HPDE6-E6E7 (cell line): Measurements from ENCODE around the gene B4GALT2.

Source experiments
- DNase-seq: peaks from one replicate; pipeline ENCODE4 v3.0.0; 2011; ENCODE audit warnings: missing footprints; ENCODE audit errors: extremely low spot score

Gene B4GALT2

GRCh38 chr1:44002606-44003157, 23.7 kb downstream of the B4GALT2 start:
- DNase-seq: no peak

DNA sequence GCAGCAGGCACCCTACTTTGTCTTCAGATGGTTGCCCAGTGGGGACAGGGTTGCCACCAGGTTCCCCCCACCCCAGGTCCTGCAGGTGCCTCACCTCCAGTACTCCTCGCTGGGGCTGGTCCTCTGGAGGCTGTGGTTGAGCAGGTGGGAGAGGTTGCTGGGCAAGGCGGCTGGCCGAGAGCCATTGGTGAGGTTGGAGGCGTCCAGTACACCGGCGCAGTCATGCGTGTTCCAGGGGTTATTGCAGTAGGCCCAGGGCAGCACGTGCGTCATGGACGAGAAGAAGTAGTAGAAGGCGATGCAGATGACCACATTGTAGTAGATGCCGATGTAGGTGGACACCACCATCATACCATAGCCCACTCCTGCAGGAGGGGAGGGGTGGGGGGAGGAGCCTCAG, 29.2 kb downstream of the B4GALT2 start:
- DNase-seq: no peak

GRCh38 chr1:44010935-44011471, 32.0 kb downstream of the B4GALT2 start:
- DNase-seq: no peak

DNA sequence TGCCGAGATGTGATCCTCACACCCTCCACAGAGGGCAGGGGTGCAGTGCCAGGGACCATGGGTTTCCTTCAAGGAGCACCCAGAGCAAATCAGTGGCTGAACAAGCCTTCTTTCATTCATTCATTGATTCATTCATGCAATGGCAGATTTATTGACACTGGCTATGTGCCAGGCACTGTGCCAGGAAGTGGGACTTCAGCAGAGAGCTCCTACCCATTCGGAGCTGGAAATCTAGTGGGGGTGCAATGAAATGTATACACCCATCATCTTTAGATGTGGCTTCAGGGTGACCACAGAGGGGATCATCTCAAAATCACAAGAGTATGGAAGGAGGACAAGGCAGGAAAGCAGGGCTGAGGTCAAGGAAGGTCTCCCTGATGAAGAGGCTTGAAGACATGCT, 33.4 kb downstream of the B4GALT2 start:
- DNase-seq: no peak

DNA sequence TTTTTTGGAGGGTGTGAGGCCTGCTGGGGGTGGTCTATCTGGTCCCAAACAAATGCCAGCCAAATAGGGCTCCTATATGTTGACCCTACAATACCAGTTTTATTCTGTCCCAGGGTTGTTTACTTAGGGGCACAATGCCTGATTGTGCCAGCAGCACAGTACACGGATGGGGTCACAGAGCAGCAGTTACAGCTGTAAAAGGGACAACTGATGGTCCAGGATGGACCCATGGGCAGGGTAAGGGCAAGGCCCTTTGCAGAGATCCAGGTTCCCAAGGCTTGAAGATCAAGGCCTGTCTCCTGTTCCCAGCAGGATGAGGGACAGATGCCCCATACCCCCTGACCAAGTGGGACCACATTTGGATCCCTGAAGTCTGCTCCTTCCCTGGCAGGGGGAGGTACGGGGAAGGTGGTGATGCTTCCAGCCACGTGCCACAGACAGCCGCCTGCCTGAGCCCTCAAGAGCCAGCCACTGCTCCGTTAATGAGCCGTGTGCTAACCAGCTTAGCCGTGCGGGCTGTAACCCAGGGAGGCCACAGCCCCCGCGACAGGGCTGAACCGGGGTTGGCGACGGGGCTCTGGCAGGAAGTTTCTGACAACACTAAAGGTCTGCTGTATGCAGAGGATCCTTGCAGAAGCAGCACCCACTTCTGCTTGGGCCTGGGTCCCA, 34.1 kb downstream of the B4GALT2 start:
- no peak for DNase-seq

DNA sequence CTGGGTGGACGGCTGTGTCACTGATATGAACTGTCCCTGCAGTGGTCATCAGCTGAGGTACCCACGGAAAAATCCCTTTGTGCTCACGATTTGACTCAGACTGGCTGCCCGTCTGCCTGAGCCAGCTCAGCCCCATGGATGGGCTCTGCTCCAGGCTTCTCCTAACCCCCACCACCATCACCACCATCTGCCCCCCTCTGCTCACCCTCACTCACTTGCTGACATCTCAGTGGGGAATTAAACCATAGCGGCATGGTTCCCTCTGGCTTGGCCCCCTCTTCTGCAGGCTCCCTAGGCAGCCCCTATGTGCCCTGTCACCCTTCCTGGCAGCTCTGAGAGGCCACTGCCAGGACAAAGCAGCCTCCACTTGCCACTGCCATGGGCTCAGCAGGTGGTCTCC, 34.9 kb downstream of the B4GALT2 start:
- no peak for DNase-seq

- no peak for DNase-seq
These were observed 35.5 kb downstream of the B4GALT2 start for GRCh38 chr1:44014365-44015104.

DNA sequence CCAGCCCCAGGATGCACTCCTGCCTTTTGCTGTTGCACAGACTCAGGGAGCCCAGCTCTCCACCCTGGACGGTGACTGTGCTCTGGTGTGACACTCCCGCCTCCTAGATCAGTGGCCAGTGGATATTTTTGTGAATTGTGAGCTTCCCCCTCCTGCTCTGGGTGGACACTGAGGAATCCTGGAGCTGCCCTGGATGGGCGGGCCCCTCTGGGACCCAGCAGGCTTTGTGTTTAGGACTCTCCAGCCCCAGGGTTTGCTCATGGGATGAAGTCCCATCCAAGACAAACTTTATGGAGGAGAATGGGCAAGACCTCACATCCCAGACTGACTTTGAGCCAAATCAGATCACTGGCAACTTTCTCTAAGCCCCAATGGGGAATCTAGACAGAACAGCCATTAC, 36.2 kb downstream of the B4GALT2 start:
- DNase-seq: no peak

GRCh38 chr1:44016041-44016889, 37.3 kb downstream of the B4GALT2 start:
- no peak for DNase-seq

GRCh38 chr1:44016890-44017400, 37.9 kb downstream of the B4GALT2 start:
- DNase-seq: no peak

- no peak for DNase-seq
These were observed 40.5 kb downstream of the B4GALT2 start for GRCh38 chr1:44019466-44019948.

- no peak for DNase-seq
These were observed 41.5 kb downstream of the B4GALT2 start for GRCh38 chr1:44020464-44020863.

DNA sequence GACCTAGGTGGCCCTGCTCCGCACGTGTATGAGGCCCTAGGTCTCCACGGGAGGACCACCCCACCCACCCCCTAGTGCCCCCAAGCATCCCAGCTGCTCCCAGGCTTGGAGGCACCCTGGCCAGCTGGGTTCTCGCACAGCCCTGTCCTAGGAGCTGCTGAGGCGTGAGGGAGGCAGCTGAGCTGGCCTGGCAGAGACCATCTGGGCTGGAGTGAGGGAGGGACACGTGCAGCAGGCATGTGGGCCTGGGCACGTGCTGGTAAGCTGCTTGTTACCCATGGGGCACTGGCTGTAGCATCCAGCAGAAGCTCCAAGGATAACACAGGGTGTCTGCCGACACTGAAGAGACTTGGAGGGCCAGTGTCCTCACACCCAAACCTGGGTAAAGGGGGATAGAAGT, 42.1 kb downstream of the B4GALT2 start:
- no peak for DNase-seq

GRCh38 chr1:44021581-44022321, 42.7 kb downstream of the B4GALT2 start:
- DNase-seq: no peak

DNA sequence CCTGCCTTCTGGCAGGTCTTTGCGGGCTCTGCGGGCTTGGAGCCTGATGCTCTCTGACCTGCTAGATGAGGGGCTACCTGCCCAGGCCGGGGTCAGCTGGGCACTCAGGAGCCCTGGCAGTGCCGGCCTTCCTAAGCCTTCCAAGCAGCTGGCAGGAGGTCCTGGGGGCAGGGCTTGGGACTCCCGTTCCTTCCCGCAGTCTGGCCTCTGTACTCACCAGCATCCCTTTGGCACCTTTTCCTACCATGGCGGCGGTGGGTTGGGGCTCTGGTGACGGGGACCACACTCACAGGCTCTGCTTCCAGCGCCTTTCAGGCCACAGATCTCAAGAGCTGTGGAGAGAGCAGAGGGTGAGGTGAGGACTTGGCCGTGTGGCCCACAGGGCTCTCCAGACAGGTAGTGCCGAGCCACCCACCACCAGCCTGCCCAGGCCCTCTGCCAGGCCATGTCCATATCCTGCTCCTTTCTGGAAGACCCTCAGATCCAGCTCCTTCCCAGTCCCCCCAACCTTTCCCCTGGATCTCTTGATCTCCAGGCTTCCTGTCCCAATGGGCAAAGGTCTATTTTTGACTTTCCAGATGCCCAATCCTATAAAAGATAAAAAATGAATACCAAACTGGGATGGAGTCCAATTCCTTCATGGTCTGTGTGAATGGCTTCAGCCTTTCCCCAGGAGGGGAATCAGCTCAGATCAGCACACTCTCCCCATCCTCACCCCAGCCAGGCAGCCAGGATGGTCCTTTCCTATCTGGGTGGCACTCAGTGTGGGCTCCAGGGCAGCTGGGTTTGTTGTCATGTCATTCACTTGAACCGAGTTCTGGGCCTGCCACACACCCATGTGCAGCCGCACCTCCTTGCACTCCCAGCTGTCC, 45.3 kb downstream of the B4GALT2 start:
- no peak for DNase-seq

GRCh38 chr1:44024903-44025525, 46.0 kb downstream of the B4GALT2 start:
- no peak for DNase-seq

DNA sequence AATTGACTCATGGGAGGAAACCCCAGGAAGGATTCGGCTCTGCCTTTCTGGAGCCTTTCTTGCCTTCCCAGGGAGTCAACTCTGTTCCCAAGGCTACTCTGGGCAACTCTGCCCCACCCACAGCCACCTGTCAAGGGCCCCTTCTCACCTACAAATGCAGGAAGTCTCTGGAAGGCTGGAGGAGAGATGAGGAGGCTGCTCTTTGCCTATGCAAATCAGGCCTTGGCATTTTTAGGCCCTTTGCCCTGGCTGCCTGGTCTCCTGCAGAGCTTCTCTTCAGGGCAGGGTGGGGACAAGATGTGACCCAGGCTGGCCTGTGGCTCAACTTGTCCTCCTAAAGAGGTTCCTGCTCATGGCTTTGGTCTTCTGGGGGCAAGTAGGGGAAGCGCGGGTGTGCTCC, 46.8 kb downstream of the B4GALT2 start:
- DNase-seq: no peak

GRCh38 chr1:44027320-44027719, 48.3 kb downstream of the B4GALT2 start:
- DNase-seq: no peak

GRCh38 chr1:44029260-44029910, 50.4 kb downstream of the B4GALT2 start:
- DNase-seq: no peak
